ENCODE measurements around the gene WDR93.

WDR93 gene

DNA sequence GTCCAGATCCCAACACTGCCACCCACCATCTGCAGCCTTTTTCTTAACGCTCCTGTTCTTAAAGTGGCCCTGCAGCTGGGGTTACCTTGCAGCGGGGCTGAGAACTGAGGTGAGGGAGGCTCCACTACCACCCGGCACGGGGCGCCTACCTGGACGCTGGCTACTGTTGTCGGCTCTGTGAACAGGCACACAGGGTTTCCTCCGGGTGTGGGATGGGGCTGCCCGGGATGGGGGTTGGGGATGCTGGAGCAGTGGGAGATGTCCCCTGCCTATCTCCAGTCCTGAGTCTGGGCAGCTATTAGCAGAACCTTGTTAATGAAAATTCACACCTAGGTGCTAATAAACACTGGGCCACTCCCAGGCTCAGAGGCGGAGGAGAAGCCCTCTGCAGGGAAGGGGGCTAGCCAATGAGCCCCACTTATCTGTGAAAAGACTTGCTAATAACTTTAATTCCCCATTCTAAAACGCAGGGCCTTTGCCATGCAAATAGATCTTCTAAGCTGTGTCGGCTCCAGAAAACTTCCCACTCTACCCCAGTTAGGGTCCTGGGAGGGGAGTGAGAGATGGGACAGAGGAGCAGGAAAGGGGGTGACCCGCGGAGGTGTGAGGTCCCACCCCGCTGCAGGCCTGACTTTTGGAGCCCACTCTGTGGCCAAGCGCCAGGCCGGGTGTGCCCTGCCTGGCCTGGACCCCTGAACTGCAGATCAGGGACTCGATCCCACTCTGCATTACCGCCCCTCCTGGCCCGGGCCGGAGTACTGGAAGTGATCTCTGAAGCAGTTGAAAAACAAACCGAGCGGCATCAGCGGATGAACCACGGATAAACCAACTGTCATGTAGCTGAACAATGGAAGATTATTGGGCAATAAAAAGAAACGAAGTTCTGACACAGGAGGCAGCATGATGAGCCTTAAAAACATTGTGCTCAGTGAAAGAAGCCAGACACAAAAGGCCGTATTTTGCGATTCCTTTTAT, 57.4 kb downstream of the WDR93 start:
- Mint-ChIP-seq H3K4me1 (peaks cover 8% of the 10 kb centered on the region), H3K27ac (no peak overlapping the region), H3K27me3 (peaks cover 17% of the 10 kb centered on the region), H3K4me3 (no peak overlapping the region), H3K9me3 (no peaks in the 10 kb centered on the region)
- DNase-seq = no peak
- ATAC-seq = no peak

DNA sequence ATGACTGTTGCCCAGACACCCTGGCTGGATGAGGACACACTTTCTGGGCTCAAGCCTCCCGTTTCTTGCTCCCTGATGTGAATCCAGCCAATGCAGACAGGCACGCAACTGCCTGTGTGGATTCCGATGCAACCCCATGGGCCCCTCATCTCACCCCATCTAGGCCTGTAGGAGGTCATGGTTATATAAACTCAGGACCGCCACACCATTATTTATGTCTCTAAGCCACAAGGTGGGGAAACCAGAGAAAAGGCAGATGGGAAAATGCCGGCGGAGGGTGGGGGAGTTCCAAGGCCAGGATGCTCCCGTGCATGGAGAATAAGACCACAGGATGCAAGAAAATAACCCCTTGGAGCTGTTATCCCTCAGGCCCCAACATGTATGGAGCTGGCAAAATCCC, 58.4 kb downstream of the WDR93 start:
- peaks cover 17% of the 10 kb centered on the region for H3K27me3 Mint-ChIP-seq
- DNase-seq (no peak), ATAC-seq (no peak)
- H3K9me3 Mint-ChIP-seq = no peaks in the 10 kb centered on the region
- no peak overlapping the region for H3K27ac Mint-ChIP-seq
- H3K4me3 Mint-ChIP-seq = no peak overlapping the region
- peaks cover 8% of the 10 kb centered on the region for H3K4me1 Mint-ChIP-seq

DNA sequence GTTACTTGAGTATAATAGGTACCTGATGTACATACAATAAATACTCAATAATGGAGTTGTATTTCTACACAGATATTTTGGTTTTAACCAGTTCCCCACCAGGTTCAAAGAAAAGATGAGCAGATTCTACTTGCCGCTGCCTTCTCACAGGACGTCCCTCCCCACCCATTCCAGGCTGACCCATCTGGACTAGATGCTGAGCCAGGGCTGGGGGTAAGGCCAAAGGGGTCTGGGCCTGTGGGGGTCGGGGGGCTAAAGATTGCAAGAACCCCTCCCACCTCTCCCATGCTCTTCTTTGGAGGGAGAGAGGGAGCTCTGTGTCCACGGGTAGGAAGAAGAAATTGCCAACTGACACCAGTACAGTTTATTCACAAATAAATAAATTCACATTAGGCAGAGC, 58.9 kb downstream of the WDR93 start:
- peaks cover 17% of the 10 kb centered on the region for H3K27me3 Mint-ChIP-seq
- DNase-seq = no peak
- H3K4me3 Mint-ChIP-seq = peak overlapping the region; percentile 82 to 88
- H3K27ac Mint-ChIP-seq = peak overlapping the region in 1 of 2 donors; percentile 16
- no peak for ATAC-seq
- H3K4me1 Mint-ChIP-seq = peaks cover 8% of the 10 kb centered on the region
- H3K9me3 Mint-ChIP-seq = no peaks in the 10 kb centered on the region

GRCh38 chr15:89749951-89750559, 59.4 kb downstream of the WDR93 start:
- DNase-seq (peak in 1 of 2 donors; percentile 25), ATAC-seq (peak; percentile 40)
- peak overlapping the region; percentile 74 to 90 for H3K27ac Mint-ChIP-seq
- H3K4me1 Mint-ChIP-seq = peaks cover 8% of the 10 kb centered on the region
- peak overlapping the region; percentile 82 to 88 for H3K4me3 Mint-ChIP-seq
- peaks cover 17% of the 10 kb centered on the region for H3K27me3 Mint-ChIP-seq
- H3K9me3 Mint-ChIP-seq = no peaks in the 10 kb centered on the region

DNA sequence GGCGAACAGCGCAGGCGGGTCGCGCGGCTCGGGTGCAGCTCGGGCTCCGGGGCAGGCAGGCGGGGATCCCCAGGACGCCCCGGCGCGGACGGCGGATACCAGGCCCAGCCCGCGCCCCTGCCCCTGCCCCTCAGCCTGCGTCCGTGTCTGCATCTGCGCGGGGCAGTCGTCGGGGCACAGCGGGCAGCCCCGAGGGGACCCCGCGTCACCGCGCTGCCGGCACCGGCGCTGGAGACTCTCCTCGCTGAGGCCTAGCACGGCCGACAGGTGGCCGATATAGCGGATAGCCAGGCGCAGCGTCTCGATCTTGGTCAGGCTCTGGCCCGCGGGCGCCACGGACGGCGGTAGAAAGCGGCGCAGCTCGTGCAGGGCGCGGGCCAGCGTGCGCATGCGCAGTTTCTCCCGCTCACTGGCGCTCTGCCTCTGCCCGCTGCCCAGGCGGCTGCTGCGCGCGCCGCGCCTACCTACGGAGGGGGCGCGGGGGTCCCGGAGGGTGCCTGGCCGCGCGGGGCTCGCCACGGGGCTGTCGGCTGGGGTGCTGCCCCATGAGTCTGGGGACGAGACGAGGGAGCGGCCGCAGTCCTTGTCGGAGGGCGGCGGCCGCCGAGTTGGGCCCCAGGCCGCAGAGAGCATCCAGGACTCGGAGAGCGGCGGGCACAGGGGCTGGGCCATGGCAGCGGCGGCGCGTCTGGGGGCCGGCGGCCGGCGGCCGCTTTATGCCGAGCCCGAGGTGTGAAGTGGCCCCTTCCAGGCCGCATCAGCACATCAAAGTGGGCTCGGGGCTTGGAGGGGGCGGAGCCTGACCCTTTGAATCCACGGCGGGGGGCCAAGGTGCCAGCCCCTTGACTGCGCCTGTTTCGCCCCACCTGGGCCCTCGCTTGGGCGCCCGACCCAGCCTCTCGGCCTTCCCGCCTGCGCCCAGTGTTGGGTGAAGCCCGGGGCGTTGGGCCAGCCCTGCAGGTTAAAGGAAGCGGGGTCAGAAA, 60.2 kb downstream of the WDR93 start, which contains the start of gene MESP1:
MESP1 (minus strand) TSS at position 690 of the 983 bp plus-strand sequence; CDS start at position 672, 18 bp downstream.
- Mint-ChIP-seq H3K27me3 (peaks cover 23% of the 10 kb centered on the region), H3K4me3 (peak within 1 kb of the TSS; percentile 82 to 88), H3K4me1 (peaks cover 8% of the 10 kb centered on the region), H3K9me3 (no peaks in the 10 kb centered on the region), H3K27ac (peak within 1 kb of the TSS; percentile 74 to 90)
- DNase-seq (peak; percentile 92 to 94), ATAC-seq (peak; percentile 90)

- Mint-ChIP-seq H3K4me1 (peaks cover 8% of the 10 kb centered on the region), H3K4me3 (peak overlapping the region in 1 of 2 donors; percentile 57), H3K27ac (no peak overlapping the region), H3K27me3 (peaks cover 28% of the 10 kb centered on the region), H3K9me3 (no peaks in the 10 kb centered on the region)
- no peak for ATAC-seq
- DNase-seq = no peak
Measured at GRCh38 chr15:89751748-89752147, 61.1 kb downstream of the WDR93 start.

DNA sequence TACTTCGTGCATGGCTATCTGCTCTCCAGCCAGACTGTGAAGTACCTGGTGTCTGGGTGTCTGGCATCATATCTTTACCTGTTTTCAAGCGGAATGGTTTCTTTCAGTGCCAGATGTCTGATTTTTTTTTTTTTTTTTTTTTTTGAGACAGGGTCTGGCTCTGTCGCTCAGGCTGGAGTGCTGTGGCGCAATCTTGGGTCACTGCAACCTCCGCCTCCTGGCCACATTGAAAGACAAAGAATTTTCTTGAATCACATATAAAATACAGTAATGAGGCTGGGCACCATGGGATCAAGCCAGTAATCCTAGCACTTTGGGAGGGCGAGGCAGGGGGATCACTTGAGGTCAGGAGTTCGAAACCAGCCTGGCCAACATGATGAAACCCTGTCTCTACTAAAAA, 63.2 kb downstream of the WDR93 start:
- H3K4me1 Mint-ChIP-seq = peaks cover 8% of the 10 kb centered on the region
- H3K27ac Mint-ChIP-seq = no peak overlapping the region
- H3K4me3 Mint-ChIP-seq = no peak overlapping the region
- ATAC-seq (no peak), DNase-seq (no peak)
- no peaks in the 10 kb centered on the region for H3K9me3 Mint-ChIP-seq
- peaks cover 22% of the 10 kb centered on the region for H3K27me3 Mint-ChIP-seq

DNA sequence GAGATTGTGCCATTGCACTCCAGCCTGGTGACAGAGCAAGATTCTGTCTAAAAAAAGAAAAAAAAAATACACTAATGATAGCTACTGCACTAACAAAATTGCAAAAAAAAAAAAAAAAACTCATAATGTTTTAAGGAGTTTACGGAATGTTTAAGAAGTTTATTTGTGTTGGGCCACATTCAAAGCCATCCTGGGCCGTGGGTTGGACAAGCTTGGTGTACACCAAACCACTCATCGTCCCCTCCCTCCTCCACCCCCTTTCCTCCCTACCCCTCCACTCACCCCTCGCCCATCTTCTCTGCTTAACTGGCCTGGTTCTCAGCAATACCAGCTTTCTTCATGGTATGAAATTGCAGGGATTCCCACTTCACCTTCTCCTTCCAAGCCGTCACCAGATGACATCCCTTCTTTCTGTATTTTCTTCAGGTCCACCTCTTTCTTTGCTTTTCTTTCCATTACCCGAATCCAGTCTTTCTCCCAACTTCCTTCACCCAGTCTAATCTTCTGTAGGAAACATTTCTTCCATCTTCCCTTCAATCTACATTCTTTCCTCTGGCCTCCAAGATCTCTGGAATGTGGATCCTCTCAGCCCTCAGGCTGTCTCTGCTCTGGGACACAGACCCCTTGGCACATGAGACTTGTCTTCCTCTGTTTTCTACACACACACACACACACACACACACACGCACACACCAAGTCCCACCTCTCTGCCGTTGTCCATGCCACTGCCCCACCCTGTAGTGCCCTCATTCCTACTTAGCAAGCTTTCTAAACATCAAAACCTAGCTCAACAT, 63.9 kb downstream of the WDR93 start:
- no peak overlapping the region for H3K4me3 Mint-ChIP-seq
- H3K27me3 Mint-ChIP-seq = peaks cover 22% of the 10 kb centered on the region
- no peak for DNase-seq
- H3K4me1 Mint-ChIP-seq = peaks cover 6% of the 10 kb centered on the region
- H3K27ac Mint-ChIP-seq = no peak overlapping the region
- ATAC-seq = no peak
- H3K9me3 Mint-ChIP-seq = no peaks in the 10 kb centered on the region

DNA sequence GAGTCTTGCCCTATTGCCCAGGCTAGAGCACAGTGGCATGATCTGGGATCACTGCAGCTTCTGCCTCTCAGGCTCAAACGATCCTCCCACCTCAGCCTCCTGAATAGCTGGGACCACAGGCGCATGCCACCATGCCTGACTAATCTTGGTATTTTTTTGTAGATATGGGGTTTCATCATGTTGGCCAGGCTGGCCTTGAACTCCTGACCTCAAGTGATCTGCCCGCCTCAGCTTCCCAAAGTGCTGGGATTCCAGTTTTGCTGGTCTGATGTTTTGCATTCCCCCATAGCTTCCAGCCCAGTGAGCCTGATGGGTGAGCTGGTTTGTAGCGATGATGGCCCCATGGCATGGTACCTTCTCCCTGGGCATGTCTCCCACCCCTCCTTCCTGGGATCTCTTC, 65.1 kb downstream of the WDR93 start:
- Mint-ChIP-seq H3K9me3 (no peaks in the 10 kb centered on the region), H3K27ac (no peak overlapping the region), H3K27me3 (peaks cover 22% of the 10 kb centered on the region), H3K4me1 (no peaks in the 10 kb centered on the region), H3K4me3 (no peak overlapping the region)
- no peak for DNase-seq
- ATAC-seq = no peak

DNA sequence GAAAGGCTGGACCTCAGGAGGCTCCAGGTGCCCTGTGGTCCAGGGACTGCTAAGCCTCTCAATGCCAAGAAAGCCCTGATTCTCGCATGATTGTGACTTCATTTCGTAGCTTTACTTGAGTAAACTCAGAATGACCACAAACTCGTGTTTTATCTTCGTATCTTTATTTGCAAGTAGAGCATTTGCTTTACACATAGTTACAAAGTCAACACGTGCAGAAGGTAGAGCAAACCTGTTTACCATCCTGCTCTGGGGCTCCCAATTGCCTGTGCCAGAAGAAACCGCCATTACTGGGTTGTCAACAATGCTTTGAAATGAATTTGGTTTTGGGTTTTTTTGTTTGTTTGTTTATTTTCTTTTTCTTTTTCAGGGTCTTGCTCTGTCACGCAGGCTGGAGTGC, 66.3 kb downstream of the WDR93 start:
- H3K27ac Mint-ChIP-seq = no peak overlapping the region
- H3K9me3 Mint-ChIP-seq = no peaks in the 10 kb centered on the region
- DNase-seq (no peak), ATAC-seq (no peak)
- peaks cover 21% of the 10 kb centered on the region for H3K27me3 Mint-ChIP-seq
- H3K4me1 Mint-ChIP-seq = no peaks in the 10 kb centered on the region
- H3K4me3 Mint-ChIP-seq = no peak overlapping the region

- DNase-seq = no peak
- Mint-ChIP-seq H3K27ac (no peak overlapping the region), H3K27me3 (peaks cover 12% of the 10 kb centered on the region), H3K9me3 (no peaks in the 10 kb centered on the region), H3K4me1 (no peaks in the 10 kb centered on the region), H3K4me3 (no peak overlapping the region)
- peak; percentile 34 for ATAC-seq
Measured at GRCh38 chr15:89758283-89758682, 67.7 kb downstream of the WDR93 start.

- no peak overlapping the region for H3K27ac Mint-ChIP-seq
- DNase-seq (no peak), ATAC-seq (no peak)
- H3K4me3 Mint-ChIP-seq = no peak overlapping the region
- no peaks in the 10 kb centered on the region for H3K4me1 Mint-ChIP-seq
- H3K27me3 Mint-ChIP-seq = peaks cover 12% of the 10 kb centered on the region
- no peaks in the 10 kb centered on the region for H3K9me3 Mint-ChIP-seq
Measured at GRCh38 chr15:89758981-89759380, 68.4 kb downstream of the WDR93 start.

GRCh38 chr15:89759835-89760234, 69.2 kb downstream of the WDR93 start:
- DNase-seq (no peak), ATAC-seq (no peak)
- Mint-ChIP-seq H3K4me3 (no peak overlapping the region), H3K27ac (no peak overlapping the region), H3K9me3 (no peaks in the 10 kb centered on the region), H3K27me3 (peaks cover 12% of the 10 kb centered on the region), H3K4me1 (no peaks in the 10 kb centered on the region)

GRCh38 chr15:89760303-89761008, 69.8 kb downstream of the WDR93 start:
- ATAC-seq = peak; percentile 85
- no peaks in the 10 kb centered on the region for H3K9me3 Mint-ChIP-seq
- no peaks in the 10 kb centered on the region for H3K4me1 Mint-ChIP-seq
- H3K27ac Mint-ChIP-seq = no peak overlapping the region
- peak; percentile 72 to 73 for DNase-seq
- H3K4me3 Mint-ChIP-seq = no peak overlapping the region
- peaks cover 9% of the 10 kb centered on the region for H3K27me3 Mint-ChIP-seq
